HepG2 (cell line): ENCODE measurements around the gene SPECC1L. TPM values are rescaled to one million over a fixed set of nuclear protein-coding genes. Genes with fewer than 3 reads are reported as not detected.

ENCODE experiments used
- ATAC-seq: fragments of 200-7000 bp; cut with Tn5 transposase; 3 replicates; pipeline ENCODE4 v1.9.1; 2020; ENCODE audit warnings: mild to moderate bottlenecking, moderate library complexity
- BruUV-seq: library from RNA; stranded (reverse); fragments of 400-500 nt; replicated peaks from 2 replicates; lab custom pipeline; 2021; lab: Mats Ljungman, UMichigan
- CTCF ChIA-PET: fragments of 300-600 bp; formaldehyde crosslinking; extraction: SDS; loops from one replicate; lab custom pipeline; 2021; ENCODE audit warnings: low total read pairs, inconsistent platforms, low intra/inter-chr PET ratio; lab: Yijun Ruan, JAX
- POLR2A ChIA-PET: fragments of 350-600 bp; sonication (Branson Sonifier 250); formaldehyde crosslinking; loops from one replicate; lab custom pipeline; 2020; ENCODE audit warnings: antibody characterized with exemption, inconsistent platforms; lab: Yijun Ruan, JAX
- DNase-seq: peaks from one replicate; pipeline ENCODE4 v3.0.0-alpha.2; 2015; ENCODE audit warnings: low spot score
- FAIRE-seq: peaks from 3 replicates; lab custom pipeline; 2011; peaks lifted over from hg19 to GRCh38; lab: Jason Lieb, UNC
- H2AFZ ChIP-seq: one replicate; pipeline ENCODE4 v1.6.1; 2011; ENCODE audit warnings: low read length, inconsistent platforms
- H3K27ac ChIP-seq: fragments of 300-600 bp; 3 replicates; pipeline ENCODE4 v1.8.0; 2011; ENCODE audit warnings: mixed run types, mild to moderate bottlenecking, mixed read lengths, low read length, inconsistent platforms; ENCODE audit not compliant: insufficient read depth; ENCODE audit errors: extremely low read length
- H3K27me3 ChIP-seq, 2 experiments: fragments of 200-600 bp in 1 of 2; 2 replicates in 1 of 2; 3 replicates in 1 of 2; pipeline versions ENCODE4 v1.6.0 to v1.8.0; 2011; ENCODE audit warnings: low read length in 2 of 2, mild to moderate bottlenecking in 2 of 2, moderate library complexity in 2 of 2, inconsistent platforms in 1 of 2; ENCODE audit not compliant: insufficient read depth in 2 of 2, control insufficient read depth in 1 of 2
- H3K36me3 ChIP-seq, 2 experiments: fragments of 200-600 bp in 1 of 2; replicated peaks in 1 of 2; 2 replicates in 1 of 2; 3 replicates in 1 of 2; pipeline versions ENCODE4 v1.5.1 to v1.8.0; 2011; ENCODE audit warnings: low read length in 2 of 2, inconsistent platforms in 1 of 2; ENCODE audit not compliant: insufficient read depth in 2 of 2, control insufficient read depth in 1 of 2
- H3K4me1 ChIP-seq: 2 replicates; pipeline ENCODE4 v1.5.1; 2012; ENCODE audit warnings: low read length, inconsistent platforms; ENCODE audit not compliant: insufficient read depth
- H3K4me2 ChIP-seq: 2 replicates; pipeline ENCODE4 v1.6.0; 2011; ENCODE audit warnings: low read depth, low read length, inconsistent platforms
- H3K4me3 ChIP-seq, 3 experiments: fragments of 200-600 bp in 1 of 3; sonication (generic), shearing (Covaris generic) in 1 of 3; replicated peaks in 1 of 3; 2 replicates each; pipeline ENCODE4 v1.5.1; 2011 to 2016; ENCODE audit warnings: low read length in 3 of 3, inconsistent platforms in 2 of 3, low read depth in 2 of 3, mild to moderate bottlenecking in 2 of 3, control low read depth in 1 of 3, mixed read lengths in 1 of 3; ENCODE audit not compliant: insufficient read depth in 1 of 3
- H3K79me2 ChIP-seq: one replicate; pipeline ENCODE4 v1.6.1; 2011; ENCODE audit warnings: low read length, inconsistent platforms; ENCODE audit not compliant: insufficient read depth
- H3K9ac ChIP-seq: 2 replicates; pipeline ENCODE4 v1.6.0; 2011; ENCODE audit warnings: mild to moderate bottlenecking, low read depth, low read length, inconsistent platforms; ENCODE audit not compliant: insufficient read depth
- H3K9me3 ChIP-seq: 2 replicates; pipeline ENCODE4 v1.5.1; 2012; ENCODE audit warnings: mild to moderate bottlenecking, low read length
- H4K20me1 ChIP-seq: 2 replicates; pipeline ENCODE4 v1.6.0; 2011; ENCODE audit warnings: inconsistent platforms, mild to moderate bottlenecking, low read length, moderate library complexity; ENCODE audit not compliant: insufficient read depth
- HMG20A ChIP-seq: IDR thresholded peaks from 2 replicates; pipeline ENCODE4 v1.6.1; 2016; ENCODE audit warnings: borderline replicate concordance
- POLR2G ChIP-seq: fragments of 200-400 bp; formaldehyde crosslinking; IDR thresholded peaks from 2 replicates; pipeline ENCODE4 v1.6.1; 2018; ENCODE audit warnings: mild to moderate bottlenecking, low read depth, low read length, moderate library complexity
- ZFP90 ChIP-seq: sonication (generic); formaldehyde crosslinking; IDR thresholded peaks from 2 replicates; pipeline ENCODE4 v1.8.0; 2022; ENCODE audit warnings: missing genetic modification reagents, mild to moderate bottlenecking, inconsistent platforms, borderline replicate concordance
- ZNF180 ChIP-seq: sonication (generic); formaldehyde crosslinking; IDR thresholded peaks from 2 replicates; pipeline ENCODE4 v1.4.0; 2020; ENCODE audit warnings: low read depth, missing genetic modification reagents, borderline replicate concordance
- ZNF607 ChIP-seq: sonication (generic); formaldehyde crosslinking; IDR thresholded peaks from 2 replicates; pipeline ENCODE4 v1.5.1; 2020; ENCODE audit warnings: missing genetic modification reagents, mild to moderate bottlenecking, borderline replicate concordance
- ZNF841 ChIP-seq: sonication (generic); formaldehyde crosslinking; IDR thresholded peaks from 2 replicates; pipeline ENCODE4 v1.8.1; 2023; ENCODE audit warnings: missing genetic modification reagents, borderline replicate concordance
- ZSCAN30 ChIP-seq: sonication (generic); formaldehyde crosslinking; IDR thresholded peaks from 2 replicates; pipeline ENCODE4 v1.5.0; 2020; ENCODE audit warnings: mild to moderate bottlenecking, missing genetic modification reagents
- WGBS: methylation state at CpG from one replicate; pipeline ENCODE4 v1.1.6; 2017; ENCODE audit warnings: low lambda C conversion rate; 5-methylcytosine and 5-hydroxymethylcytosine counted together
- in situ Hi-C: cut with HindIII; loops from 2 replicates; pipeline ENCODE4 v1.10.0; 2017; ENCODE audit warnings: low pct_unique_long_range_greater_than_20kb; ENCODE audit not compliant: extremely low pct_ligation_motif_present
- intact Hi-C: fragments of 100-400 bp; cut with micrococcal nuclease; formaldehyde crosslinking; loops from one replicate; pipeline ENCODE4 v1.10.0; 2022; ENCODE audit not compliant: unreplicated experiment
- polyA plus RNA-seq, 8 experiments: library from polyadenylated mRNA; depleted of rRNA in 3 of 8; stranded (reverse) in 7 of 8; unstranded in 1 of 8; fragments of >200 nt; fragmentation: Illumina TruSeq in 4 of 8; extraction: Trizol in 4 of 8; gene quantifications; 2 replicates each; pipeline versions ENCODE4 v1.2.1 to v1.2.3, GENCODE V29; 2011 to 2016; ENCODE audit warnings: low read depth in 4 of 8, missing spikeins in 1 of 8, mixed read lengths in 1 of 8; ENCODE audit not compliant: insufficient read depth in 1 of 8
- total RNA-seq, 5 experiments: library from RNA; depleted of rRNA; stranded (reverse); fragments of >200 nt; fragmentation: Illumina TruSeq; extraction: Trizol; gene quantifications; 2 replicates each; pipeline ENCODE4 v1.2.3, GENCODE V29; 2016; ENCODE audit warnings: low read depth in 1 of 5
- TF ChIP-seq, protein P1 (sequence below): IDR thresholded peaks from 2 replicates; pipeline ENCODE4 v1.6.1; 2012; ENCODE audit warnings: low read depth, low read length, improper control_type of control experiment
- TF ChIP-seq, protein P2 (sequence below): sonication (generic); formaldehyde crosslinking; conservative IDR thresholded peaks from 2 replicates; pipeline ENCODE4 v1.4.0; 2020; ENCODE audit warnings: mild to moderate bottlenecking, missing genetic modification reagents, moderate library complexity

The SPECC1L gene
- total and polyA plus RNA-seq, 2 of the 13 experiments (the other 11 are each of a cell fraction or from before 2014, with no cell fraction given): 14.1 to 30.3 TPM

DNA sequence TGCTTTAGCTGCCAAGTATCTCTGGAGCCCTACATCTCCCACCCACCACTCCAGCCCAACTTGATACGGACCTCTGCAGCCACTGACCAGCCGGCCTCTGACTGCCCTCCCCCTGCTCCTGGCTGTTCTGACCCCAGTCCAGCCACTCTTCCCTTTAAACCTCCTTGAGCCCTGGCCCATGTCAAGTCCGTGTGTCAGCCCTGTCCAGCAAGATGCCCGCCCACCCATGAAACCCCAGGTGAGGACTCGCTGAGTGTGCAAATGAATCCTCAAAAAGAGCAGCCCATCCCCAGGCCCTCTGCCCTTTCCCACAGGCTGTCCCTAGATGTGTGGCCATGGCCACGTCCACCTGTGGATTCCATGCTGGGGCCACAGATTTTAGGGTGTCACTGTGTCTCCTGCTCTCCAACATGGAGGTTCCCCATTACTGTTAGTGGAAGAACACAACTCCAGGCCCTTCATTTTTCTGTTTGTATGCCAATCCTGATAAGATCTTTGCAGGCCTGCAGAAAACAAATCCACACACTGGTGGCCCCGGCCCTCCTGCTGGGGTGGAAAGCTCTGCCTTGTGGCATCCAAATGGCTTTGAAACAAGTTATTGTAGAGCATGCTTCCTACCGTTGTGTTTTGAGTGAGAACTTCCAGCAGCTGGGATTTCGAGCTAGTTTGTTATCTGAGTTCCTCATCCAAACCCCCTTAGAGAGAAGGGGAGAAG is 134.1 kb downstream of the SPECC1L start:
- Histone ChIP-seq H3K9me3 (no peaks in the 10 kb centered on the region), H3K4me1 (peaks cover 10% of the 10 kb centered on the region; the same call in 1 of the 2 replicates), H3K9ac (no peak overlapping the region), H3K27ac (no peak overlapping the region), H2AFZ (no peak overlapping the region), H3K27me3 (no peaks in the 10 kb centered on the region), H3K36me3 (peaks cover 16 to 63% of the 10 kb centered on the region in 2 experiments), H3K4me2 (no peak overlapping the region), H3K4me3 (no peak overlapping the region), H3K79me2 (no peaks in the 10 kb centered on the region), H4K20me1 (no peaks in the 10 kb centered on the region; the same call in 1 of the 2 replicates)
- DNase-seq (no peak), FAIRE-seq (no peak), ATAC-seq (no peak)
- 97% methylated on average over 9 of the region's 9 CpGs for WGBS
- intact Hi-C loops (no loop called here), in situ Hi-C loops (loop anchor here (5.0 kb wide), 1 partner anchor 42 kb away; no protein-coding TSS in a partner anchor)
- POLR2A ChIA-PET: no interaction called here
- TF ChIP-seq, protein P1, sequence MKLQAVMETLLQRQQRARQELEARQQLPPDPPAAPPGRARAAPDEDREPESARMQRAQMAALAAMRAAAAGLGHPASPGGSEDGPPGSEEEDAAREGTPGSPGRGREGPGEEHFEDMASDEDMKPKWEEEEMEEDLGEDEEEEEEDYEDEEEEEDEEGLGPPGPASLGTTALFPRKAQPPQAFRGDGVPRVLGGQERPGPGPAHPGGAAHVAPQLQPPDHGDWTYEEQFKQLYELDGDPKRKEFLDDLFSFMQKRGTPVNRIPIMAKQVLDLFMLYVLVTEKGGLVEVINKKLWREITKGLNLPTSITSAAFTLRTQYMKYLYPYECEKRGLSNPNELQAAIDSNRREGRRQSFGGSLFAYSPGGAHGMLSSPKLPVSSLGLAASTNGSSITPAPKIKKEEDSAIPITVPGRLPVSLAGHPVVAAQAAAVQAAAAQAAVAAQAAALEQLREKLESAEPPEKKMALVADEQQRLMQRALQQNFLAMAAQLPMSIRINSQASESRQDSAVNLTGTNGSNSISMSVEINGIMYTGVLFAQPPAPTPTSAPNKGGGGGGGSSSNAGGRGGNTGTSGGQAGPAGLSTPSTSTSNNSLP: no peak
- TF ChIP-seq, protein P2, sequence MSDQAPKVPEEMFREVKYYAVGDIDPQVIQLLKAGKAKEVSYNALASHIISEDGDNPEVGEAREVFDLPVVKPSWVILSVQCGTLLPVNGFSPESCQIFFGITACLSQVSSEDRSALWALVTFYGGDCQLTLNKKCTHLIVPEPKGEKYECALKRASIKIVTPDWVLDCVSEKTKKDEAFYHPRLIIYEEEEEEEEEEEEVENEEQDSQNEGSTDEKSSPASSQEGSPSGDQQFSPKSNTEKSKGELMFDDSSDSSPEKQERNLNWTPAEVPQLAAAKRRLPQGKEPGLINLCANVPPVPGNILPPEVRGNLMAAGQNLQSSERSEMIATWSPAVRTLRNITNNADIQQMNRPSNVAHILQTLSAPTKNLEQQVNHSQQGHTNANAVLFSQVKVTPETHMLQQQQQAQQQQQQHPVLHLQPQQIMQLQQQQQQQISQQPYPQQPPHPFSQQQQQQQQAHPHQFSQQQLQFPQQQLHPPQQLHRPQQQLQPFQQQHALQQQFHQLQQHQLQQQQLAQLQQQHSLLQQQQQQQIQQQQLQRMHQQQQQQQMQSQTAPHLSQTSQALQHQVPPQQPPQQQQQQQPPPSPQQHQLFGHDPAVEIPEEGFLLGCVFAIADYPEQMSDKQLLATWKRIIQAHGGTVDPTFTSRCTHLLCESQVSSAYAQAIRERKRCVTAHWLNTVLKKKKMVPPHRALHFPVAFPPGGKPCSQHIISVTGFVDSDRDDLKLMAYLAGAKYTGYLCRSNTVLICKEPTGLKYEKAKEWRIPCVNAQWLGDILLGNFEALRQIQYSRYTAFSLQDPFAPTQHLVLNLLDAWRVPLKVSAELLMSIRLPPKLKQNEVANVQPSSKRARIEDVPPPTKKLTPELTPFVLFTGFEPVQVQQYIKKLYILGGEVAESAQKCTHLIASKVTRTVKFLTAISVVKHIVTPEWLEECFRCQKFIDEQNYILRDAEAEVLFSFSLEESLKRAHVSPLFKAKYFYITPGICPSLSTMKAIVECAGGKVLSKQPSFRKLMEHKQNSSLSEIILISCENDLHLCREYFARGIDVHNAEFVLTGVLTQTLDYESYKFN (CRISPR knock-in tag): no peak
- TF ChIP-seq ZNF180 (CRISPR knock-in tag) (no peak), POLR2G (no peak), ZNF841 (CRISPR knock-in tag) (no peak), ZSCAN30 (CRISPR knock-in tag) (no peak), ZFP90 (CRISPR knock-in tag) (no peak), HMG20A (CRISPR knock-in tag) (no peak), ZNF607 (CRISPR knock-in tag) (no peak)
- no TSS peak for BruUV-seq
- CTCF ChIA-PET: no interaction called here
